D341Med (cell line): ENCODE measurements around the gene TPGS1.
"Not testable (repeated sequence)": the region's sequence is repeated elsewhere in the genome, so short reads cannot be mapped to it uniquely, and the experiment has no call there.

ENCODE experiments used
- DNase-seq: peaks from one replicate; pipeline ENCODE4 v3.0.0; 2012; ENCODE audit warnings: low spot score

The TPGS1 gene

GRCh38 chr19:475360-475759 lies 31.9 kb upstream of the TPGS1 start:
- DNase-seq, result no peak

- DNase-seq, result no peak
Measured at GRCh38 chr19:478236-478903, 28.9 kb upstream of the TPGS1 start.

- DNase-seq, result no peak
Measured at GRCh38 chr19:478976-479375, 28.3 kb upstream of the TPGS1 start.

- peak; percentile 83 for DNase-seq
Measured at GRCh38 chr19:480016-480855, 27.1 kb upstream of the TPGS1 start.

GRCh38 chr19:481100-481499 lies 26.2 kb upstream of the TPGS1 start:
- DNase-seq, result not testable (repeated sequence)

GRCh38 chr19:482186-483041 lies 24.9 kb upstream of the TPGS1 start:
- DNase-seq, result peak; percentile 28

GRCh38 chr19:483332-484072 lies 23.8 kb upstream of the TPGS1 start:
- peak; percentile 39 for DNase-seq

GRCh38 chr19:484494-484893 lies 22.8 kb upstream of the TPGS1 start:
- peak; percentile 17 for DNase-seq

- peak; percentile 33 for DNase-seq
Measured at GRCh38 chr19:485077-485476, 22.2 kb upstream of the TPGS1 start.

GRCh38 chr19:485583-486236 lies 21.6 kb upstream of the TPGS1 start:
- peak; percentile 52 for DNase-seq

- peak; percentile 99 for DNase-seq
Measured at GRCh38 chr19:488505-489417, 18.5 kb upstream of the TPGS1 start.

- peak; percentile 54 for DNase-seq
Measured at GRCh38 chr19:489418-490196, 17.7 kb upstream of the TPGS1 start.

- DNase-seq, result no peak
Measured at GRCh38 chr19:491146-491741, 16.1 kb upstream of the TPGS1 start.

- DNase-seq, result no peak
Measured at GRCh38 chr19:492091-492531, 15.2 kb upstream of the TPGS1 start.

GRCh38 chr19:493391-494170 lies 13.7 kb upstream of the TPGS1 start:
- DNase-seq, result no peak

- no peak for DNase-seq
Measured at GRCh38 chr19:494171-495080, 12.9 kb upstream of the TPGS1 start.

- DNase-seq, result no peak
Measured at GRCh38 chr19:495081-495401, 12.3 kb upstream of the TPGS1 start.
